Lower leg skin (tissue), 3 donors: ENCODE results near the gene NFATC2.

Experiments used
- POLR2A ChIP-seq, 2 donors: fragments of 450-650 bp; IDR thresholded peaks; one replicate each; pipeline ENCODE4 v1.6.1; 2016 to 2017; ENCODE audit warnings: antibody characterized with exemption in 2 of 2, mild to moderate bottlenecking in 1 of 2, moderate library complexity in 1 of 2
- TF ChIP-seq, protein P1 (sequence below), 3 donors: fragments of 450-650 bp; IDR thresholded peaks; one replicate each; pipeline ENCODE4 v1.5.1; 2016; ENCODE audit warnings: antibody characterized with exemption in 3 of 3, mild to moderate bottlenecking in 3 of 3, moderate library complexity in 2 of 3

GRCh38 chr20:51584116-51584515, 41.6 kb upstream of the NFATC2 start:
- TF ChIP-seq, protein P1, sequence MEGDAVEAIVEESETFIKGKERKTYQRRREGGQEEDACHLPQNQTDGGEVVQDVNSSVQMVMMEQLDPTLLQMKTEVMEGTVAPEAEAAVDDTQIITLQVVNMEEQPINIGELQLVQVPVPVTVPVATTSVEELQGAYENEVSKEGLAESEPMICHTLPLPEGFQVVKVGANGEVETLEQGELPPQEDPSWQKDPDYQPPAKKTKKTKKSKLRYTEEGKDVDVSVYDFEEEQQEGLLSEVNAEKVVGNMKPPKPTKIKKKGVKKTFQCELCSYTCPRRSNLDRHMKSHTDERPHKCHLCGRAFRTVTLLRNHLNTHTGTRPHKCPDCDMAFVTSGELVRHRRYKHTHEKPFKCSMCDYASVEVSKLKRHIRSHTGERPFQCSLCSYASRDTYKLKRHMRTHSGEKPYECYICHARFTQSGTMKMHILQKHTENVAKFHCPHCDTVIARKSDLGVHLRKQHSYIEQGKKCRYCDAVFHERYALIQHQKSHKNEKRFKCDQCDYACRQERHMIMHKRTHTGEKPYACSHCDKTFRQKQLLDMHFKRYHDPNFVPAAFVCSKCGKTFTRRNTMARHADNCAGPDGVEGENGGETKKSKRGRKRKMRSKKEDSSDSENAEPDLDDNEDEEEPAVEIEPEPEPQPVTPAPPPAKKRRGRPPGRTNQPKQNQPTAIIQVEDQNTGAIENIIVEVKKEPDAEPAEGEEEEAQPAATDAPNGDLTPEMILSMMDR (IDR thresholded peaks at IDR 0.05): no peak
- TF ChIP-seq POLR2A (IDR thresholded peaks at IDR 0.05): no peak
